ENCODE measurements around the gene ZNF497. TPM values are rescaled to one million over a fixed set of nuclear protein-coding genes. Genes with fewer than 3 reads are reported as not detected.
"Not testable (repeated sequence)": the region's sequence is repeated elsewhere in the genome, so short reads cannot be mapped to it uniquely, and the experiment has no call there.

Gene ZNF497
- total and polyA plus RNA-seq, 9 of the 15 experiments (the other 6 are each of a cell fraction or from before 2014, with no cell fraction given), result 0.06 to 0.98 (median 0.44) TPM; not detected in 1

DNA sequence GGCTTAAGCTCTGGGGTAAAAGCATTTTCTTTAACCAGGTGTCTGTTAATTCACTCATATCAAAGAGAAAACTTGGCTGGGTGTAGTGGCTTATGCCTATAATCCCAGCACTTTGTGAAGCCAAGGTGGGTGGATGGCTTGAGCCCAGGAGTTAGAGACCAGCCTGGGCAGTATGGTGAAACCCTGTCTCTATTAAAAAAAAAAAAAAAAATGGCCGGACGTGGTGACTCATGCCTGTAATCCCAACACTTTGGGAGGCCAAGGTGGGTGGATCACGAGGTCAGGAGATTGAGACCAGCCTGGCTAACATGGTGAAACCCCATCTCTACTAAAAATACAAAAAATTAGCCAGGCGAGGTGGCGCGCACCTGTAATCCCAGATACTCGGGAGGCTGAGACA, 14.2 kb upstream of the ZNF497 start:
- ATAC-seq; DNase-seq (ENCODE audit: extremely low read depth in 1 of 4, low spot score in 3 of 4); H3K9me1 ChIP-seq (ENCODE audit: control insufficient read depth, insufficient read depth, low read length); H3K27ac ChIP-seq (ENCODE audit: extremely low read depth, low read depth, low read length); H3K27me3 ChIP-seq (ENCODE audit: control insufficient read depth in 2 of 2, insufficient read depth in 2 of 2, low read length in 2 of 2); intact Hi-C loops (cut with micrococcal nuclease); H3K79me2 ChIP-seq (ENCODE audit: control insufficient read depth, insufficient read depth, low read length); in situ Hi-C loops (cut with MboI); H3K4me2 ChIP-seq (ENCODE audit: insufficient read depth, low read length); H3K4me3 ChIP-seq; H2AFZ ChIP-seq (ENCODE audit: low read depth, low read length); H3K36me3 ChIP-seq (ENCODE audit: control insufficient read depth, insufficient read depth, low read length); H3K9me3 ChIP-seq (replicated peaks; ENCODE audit: control insufficient read depth, insufficient read depth, low read depth, low read length); H4K20me1 ChIP-seq (replicated peaks; ENCODE audit: control insufficient read depth, insufficient read depth, low read length); H3K9ac ChIP-seq (ENCODE audit: insufficient read depth in 1 of 2, low read depth in 2 of 2, low read length in 2 of 2); BruUV-seq (replicated peaks); TF ChIP-seq TOE1 (CRISPR knock-in tag; IDR thresholded peaks at IDR 0.05; ENCODE audit: borderline replicate concordance, low read depth); JUND (tag; IDR thresholded peaks at IDR 0.05; ENCODE audit: borderline replicate concordance, low read depth, low read length): not testable (repeated sequence)
- 0% methylated on average over 1 of the region's 7 CpGs for WGBS (ENCODE audit: insufficient coverage, low coverage, missing lambda C conversion rate)
- peak; percentile 35 for FAIRE-seq
- POLR2A ChIA-PET, result interaction anchor here (0.6 to 1.7 kb wide), 2 partner anchors 11 to 13 kb away, joined by 3 to 4 read pairs; no protein-coding TSS in a partner anchor
- CTCF ChIA-PET (ENCODE audit: low intra/inter-chr PET ratio), result interaction anchor here (0.7 kb wide), 1 partner anchor 13 kb away, joined by 3 read pairs; no protein-coding TSS in a partner anchor
- TF ChIP-seq, protein P1, sequence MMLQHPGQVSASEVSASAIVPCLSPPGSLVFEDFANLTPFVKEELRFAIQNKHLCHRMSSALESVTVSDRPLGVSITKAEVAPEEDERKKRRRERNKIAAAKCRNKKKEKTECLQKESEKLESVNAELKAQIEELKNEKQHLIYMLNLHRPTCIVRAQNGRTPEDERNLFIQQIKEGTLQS (IDR thresholded peaks at IDR 0.05), result peak; percentile 87
- TF ChIP-seq, protein P1 (CRISPR knock-in tag; conservative IDR thresholded peaks at IDR 0.05), result 0 out of 2 replicates have a peak, but pooled peaks have one; percentile 28
- TF ChIP-seq DPF2 (IDR thresholded peaks at IDR 0.05) (peak; percentile 65), YY1 (IDR thresholded peaks at IDR 0.05; ENCODE audit: borderline replicate concordance in 1 of 3, control insufficient read depth in 1 of 3, extremely low read depth in 1 of 3, insufficient read depth in 3 of 3, insufficient read length in 1 of 3, insufficient replicate concordance in 2 of 3, low read depth in 1 of 3, low read length in 2 of 3) (peak in 1 of 3 experiments; percentile 15), FOSL1 (tag; conservative IDR thresholded peaks at IDR 0.05) (peak; percentile 57), EGR1 (conservative IDR thresholded peaks at IDR 0.05) (peak; percentile 87), TOE1 (IDR thresholded peaks at IDR 0.05; ENCODE audit: borderline replicate concordance) (peak; percentile 67; the same call in 1 of the 2 replicates), SMARCA4 (IDR thresholded peaks at IDR 0.05) (peak; percentile 54), ARID1B (IDR thresholded peaks at IDR 0.05) (peak; percentile 44), JUND (IDR thresholded peaks at IDR 0.05; ENCODE audit: borderline replicate concordance, low read depth, low read length) (peak; percentile 29; the same call in 1 of the 2 replicates)
- peaks cover 6 to 26% of the 10 kb centered on the region in 2 experiments; a peak in 3 of 5 replicates for H3K4me1 ChIP-seq (replicated peaks in 1 of 2; ENCODE audit: control insufficient read depth in 2 of 2, insufficient read depth in 2 of 2, low read length in 2 of 2)

Measured in K562 (cell line).